ENCODE data around the gene WDR59.
"Not testable (repeated sequence)": the region's sequence is repeated elsewhere in the genome, so short reads cannot be mapped to it uniquely, and the experiment has no call there.

The WDR59 gene

GRCh38 chr16:75011634-75012307, 26.8 kb upstream of the WDR59 start:
- no peak for DNase-seq

DNA sequence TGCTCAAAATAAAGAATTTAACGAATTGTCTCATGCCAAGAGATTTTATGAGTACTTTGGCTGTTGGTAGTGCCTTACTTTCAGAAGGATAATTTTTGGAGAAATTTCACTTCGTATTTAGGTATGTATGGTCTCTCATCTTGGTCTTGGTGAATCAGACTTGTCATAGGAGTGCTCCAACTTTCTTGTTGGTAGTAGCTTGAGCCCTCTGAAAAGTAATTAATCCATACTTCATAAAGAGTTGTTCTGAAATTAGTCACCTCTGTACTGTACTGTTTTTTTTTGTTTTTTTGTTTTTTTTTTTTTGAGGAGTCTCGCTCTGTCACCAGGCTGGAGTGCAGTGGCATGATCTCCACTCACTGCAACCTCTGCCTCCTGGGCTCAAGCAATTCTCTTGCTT, 25.5 kb upstream of the WDR59 start:
- no peak for DNase-seq

DNA sequence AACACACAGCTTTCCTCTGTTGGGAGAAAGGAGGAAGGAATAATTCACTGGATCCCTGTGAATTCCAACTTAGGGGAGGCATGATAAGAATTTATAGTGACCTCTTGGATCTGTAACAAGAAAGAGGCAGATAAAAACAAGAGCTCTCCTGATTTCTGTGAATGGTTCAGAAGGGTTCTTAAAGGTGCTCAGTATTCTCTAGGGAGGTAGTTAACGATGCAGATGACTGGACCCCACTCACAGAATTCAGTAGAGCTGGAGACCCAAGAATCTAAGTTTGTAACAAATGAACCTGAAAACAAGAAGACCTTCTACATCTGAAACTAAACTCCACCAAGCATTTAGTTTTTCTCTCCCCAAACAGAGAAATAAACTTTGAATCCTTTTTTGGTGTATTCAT, 22.5 kb upstream of the WDR59 start:
- no peak for DNase-seq

DNA sequence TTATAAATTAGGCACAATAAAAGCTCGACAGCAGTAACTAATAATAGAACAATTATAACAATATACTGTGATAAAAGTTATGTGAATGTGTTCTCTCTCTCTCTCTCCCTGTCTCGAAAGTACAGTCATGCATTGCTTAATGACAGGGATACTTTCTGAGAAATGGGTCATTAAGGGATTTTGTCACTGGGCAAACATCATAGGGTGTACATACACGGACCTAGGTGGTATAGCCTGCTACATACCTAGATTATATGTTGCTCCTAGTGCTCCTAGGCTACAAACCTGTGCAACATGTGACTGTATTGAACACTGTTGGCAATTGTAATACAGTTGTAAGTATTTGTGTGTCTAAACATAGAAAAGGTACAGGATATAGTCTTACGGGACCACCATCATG, 20.8 kb upstream of the WDR59 start:
- DNase-seq = no peak

DNA sequence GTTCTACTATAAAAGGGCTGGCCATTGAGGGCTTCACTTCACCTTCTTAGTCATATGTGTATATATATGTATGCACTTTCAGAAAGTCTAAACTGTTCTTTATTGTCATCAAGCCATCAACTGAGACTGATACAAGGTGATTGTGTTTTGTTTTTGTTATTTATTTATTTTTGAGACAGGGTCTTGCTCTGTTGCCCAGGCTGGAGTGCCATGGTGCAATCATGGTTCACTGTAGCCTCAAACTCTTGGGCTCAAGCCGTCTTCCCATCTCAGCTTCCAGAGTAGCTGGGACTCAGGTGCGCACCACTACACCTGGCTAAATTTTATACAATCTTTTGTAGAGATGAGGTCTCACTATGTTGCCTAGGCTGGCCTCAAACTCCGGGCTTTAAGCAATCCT, 19.5 kb upstream of the WDR59 start:
- no peak for DNase-seq

- no peak for DNase-seq
Observed at GRCh38 chr16:75003931-75004330, 19.0 kb upstream of the WDR59 start.

- no peak for DNase-seq
Observed at GRCh38 chr16:75002474-75002873, 17.6 kb upstream of the WDR59 start.

DNA sequence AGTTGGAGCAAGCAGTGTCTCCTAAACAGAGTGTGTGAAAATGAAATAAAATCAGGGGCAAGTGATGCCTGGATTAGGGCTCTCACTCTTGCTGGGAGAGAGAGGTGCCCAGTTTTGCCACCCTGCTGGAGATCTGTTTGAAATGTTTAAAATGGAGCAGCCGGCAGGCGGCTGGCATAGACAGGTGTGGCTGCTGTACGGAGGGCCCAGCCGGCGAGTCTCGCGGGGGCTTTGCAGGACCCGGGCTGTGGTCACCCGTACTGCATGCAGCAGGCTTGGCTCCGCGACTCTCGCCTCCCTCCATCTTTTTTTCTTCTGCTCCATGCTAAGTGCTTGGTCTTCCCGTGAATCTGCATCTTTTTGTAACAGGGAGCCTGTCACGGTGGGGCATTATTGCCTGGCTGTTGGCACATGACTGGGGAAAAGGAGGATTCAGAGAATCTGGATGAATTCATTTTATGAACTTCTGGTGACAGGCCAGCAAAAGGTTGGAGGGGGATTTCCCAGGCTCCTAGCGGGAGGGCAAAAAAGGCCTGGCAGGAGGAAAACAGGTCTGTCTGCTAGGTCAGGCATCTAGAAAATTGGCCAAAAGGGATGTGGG, 15.7 kb upstream of the WDR59 start:
- DNase-seq = no peak

DNA sequence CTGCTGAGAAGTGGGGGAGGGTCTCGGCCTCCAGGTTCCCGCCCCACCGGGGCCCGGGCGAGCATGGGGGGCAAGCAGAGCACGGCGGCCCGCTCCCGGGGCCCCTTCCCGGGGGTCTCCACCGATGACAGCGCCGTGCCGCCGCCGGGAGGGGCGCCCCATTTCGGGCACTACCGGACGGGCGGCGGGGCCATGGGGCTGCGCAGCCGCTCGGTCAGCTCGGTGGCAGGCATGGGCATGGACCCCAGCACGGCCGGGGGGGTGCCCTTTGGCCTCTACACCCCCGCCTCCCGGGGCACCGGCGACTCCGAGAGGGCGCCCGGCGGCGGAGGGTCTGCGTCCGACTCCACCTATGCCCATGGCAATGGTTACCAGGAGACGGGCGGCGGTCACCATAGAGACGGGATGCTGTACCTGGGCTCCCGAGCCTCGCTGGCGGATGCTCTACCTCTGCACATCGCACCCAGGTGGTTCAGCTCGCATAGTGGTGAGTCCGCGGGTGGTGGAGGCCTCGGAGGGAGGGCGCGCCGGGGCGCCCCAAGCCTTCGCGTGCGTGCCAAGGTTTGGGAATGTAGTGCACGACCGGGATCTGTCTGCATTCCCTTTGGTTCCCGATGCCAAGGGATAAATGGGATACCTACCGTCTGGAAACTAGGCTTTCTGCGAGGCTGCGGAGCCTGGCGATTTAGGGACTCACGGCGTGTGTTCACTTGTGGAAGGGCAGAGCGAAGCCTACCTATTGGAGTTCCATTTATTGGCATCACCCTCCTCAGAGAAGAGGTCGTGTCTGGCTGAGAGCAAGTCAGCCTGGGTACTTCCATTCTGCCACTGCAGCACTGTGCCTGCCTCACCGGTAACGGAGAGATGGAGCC, 14.9 kb upstream of the WDR59 start:
- DNase-seq = peak; percentile 50

DNA sequence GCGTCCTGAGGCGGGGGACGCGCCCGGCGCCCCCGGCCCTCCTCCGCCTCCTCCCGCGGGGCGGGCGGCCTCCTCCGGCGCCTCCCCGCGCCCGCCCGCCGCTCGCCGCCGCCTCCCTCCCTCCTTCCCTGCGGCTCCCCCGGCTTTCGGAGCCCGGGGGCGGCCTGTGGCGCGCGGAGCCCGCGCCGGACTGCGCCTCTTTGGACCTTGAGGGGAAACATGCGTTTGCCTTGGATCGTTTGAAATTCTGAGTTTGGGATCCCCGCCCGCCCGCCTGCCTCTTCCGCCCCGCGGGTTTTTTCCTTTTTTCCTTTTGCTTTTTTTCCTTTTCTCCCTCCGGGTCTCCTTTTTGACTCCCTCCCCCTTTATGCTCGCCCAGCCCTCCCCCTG, 14.3 kb upstream of the WDR59 start:
- peak; percentile 24 for DNase-seq

GRCh38 chr16:74998481-74999218, 13.7 kb upstream of the WDR59 start, which contains the start of gene ZNRF1:
Gene ZNRF1, plus strand, starts transcription at chr16:74999024. Its CDS starts 648 bp downstream, at chr16:74999672.
- DNase-seq = peak; percentile 80

GRCh38 chr16:74997042-74997491, 12.1 kb upstream of the WDR59 start:
- DNase-seq = no peak

- DNase-seq = no peak
Observed at GRCh38 chr16:74995986-74996385, 11.1 kb upstream of the WDR59 start.

- no peak for DNase-seq
Observed at GRCh38 chr16:74991593-74992403, 6.9 kb upstream of the WDR59 start.

GRCh38 chr16:74991268-74991592, 6.3 kb upstream of the WDR59 start:
- DNase-seq = no peak

- DNase-seq = no peak
Observed at GRCh38 chr16:74990832-74991231, 5.9 kb upstream of the WDR59 start.

- not testable (repeated sequence) for DNase-seq
Observed at GRCh38 chr16:74989864-74990263, 4.9 kb upstream of the WDR59 start.

DNA sequence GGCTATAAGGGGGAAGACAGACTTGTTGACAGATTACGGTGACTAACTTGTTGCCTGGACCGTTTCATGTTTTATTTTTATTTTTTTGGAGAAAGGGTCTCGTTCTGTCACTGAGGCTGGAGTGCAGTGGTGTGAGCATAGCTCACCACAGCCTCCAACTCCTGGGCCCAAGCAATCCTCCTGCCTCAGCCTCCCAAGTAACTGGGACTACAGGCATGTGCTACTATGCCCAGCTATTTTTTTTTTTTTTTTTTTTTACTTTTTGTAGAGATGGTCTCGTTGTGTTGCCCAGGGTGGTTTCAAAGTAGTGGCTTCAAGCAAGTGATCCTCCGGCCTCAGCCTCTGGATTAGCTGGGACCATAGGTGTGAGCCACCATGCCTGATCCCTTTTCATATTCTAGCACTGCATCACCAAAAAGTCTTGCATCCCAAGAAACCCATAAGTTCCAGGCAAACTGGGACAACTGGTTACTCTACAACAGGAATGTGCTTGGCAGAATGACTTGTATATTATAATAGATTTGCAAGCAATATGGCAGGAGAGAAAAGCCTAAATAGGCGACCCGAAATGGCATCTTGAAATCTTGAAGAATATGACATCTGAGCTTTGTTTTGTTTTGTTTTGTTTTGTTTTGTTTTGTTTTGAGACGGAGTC, 2.2 kb upstream of the WDR59 start:
- no peak for DNase-seq

- DNase-seq = no peak
Observed at GRCh38 chr16:74984194-74984528, 762 bp downstream of the WDR59 start.

DNA sequence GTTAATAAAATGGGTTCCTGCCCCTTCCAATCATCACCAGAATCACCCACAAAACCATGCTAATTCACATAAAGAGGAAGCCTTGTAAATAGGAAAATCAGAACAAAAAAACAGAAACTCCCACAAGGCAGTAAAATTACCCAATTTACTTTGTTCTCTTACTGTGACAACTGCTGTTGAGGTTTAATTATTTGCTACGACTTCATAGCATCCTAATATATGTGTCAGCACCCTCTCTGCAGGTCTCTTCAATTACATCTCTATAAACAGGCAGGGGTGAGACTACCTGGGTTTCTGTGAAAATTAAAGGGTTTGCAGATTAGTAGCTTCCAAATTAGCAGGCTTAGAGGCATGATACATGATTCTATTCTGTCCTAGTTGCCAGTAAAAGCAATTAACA, 2.7 kb downstream of the WDR59 start:
- DNase-seq = no peak

GRCh38 chr16:74975591-74975990, 9.3 kb downstream of the WDR59 start:
- no peak for DNase-seq

DNA sequence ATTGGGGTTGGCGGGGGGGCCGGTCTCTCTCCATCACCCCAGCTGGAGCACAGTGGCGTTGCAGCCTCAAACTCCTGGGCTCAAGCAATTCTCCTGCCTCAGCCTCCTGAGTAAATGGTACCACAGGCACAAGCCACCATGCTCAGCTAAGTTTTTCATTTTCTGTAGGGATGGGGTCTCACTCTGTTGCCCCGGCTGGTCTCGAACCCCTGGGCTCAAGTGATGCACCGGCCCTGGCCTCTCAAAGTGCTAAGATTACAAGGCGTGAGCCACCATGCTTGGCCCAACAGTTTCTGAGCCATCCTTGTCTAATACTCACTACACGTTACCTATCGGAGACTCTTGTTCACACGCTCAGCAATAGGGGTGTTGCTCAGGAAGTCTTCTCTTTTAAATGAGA, 11.6 kb downstream of the WDR59 start:
- DNase-seq = no peak

Data from T-helper 9 cell (primary cell).